GM13977 (cell line): ENCODE data around the gene FHIT.

Experiments used
- DNase-seq: peaks from one replicate; pipeline ENCODE4 v3.0.0; 2012; ENCODE audit warnings: low spot score
- CTCF ChIP-seq: IDR thresholded peaks from 2 replicates; pipeline ENCODE4 v1.5.1; 2012; ENCODE audit warnings: mild to moderate bottlenecking, control low read depth; ENCODE audit not compliant: insufficient read depth; ENCODE audit errors: extremely low read depth, missing control alignments
- in situ Hi-C: fragments of 300-500 bp; cut with MboI; formaldehyde crosslinking; loops from one replicate; pipeline ENCODE4 v1.12.0; 2022; ENCODE audit warnings: low sequenced_read_pairs, low pct_unique_long_range_greater_than_20kb, mixed read lengths, inconsistent platforms; ENCODE audit not compliant: unreplicated experiment

The FHIT gene

DNA sequence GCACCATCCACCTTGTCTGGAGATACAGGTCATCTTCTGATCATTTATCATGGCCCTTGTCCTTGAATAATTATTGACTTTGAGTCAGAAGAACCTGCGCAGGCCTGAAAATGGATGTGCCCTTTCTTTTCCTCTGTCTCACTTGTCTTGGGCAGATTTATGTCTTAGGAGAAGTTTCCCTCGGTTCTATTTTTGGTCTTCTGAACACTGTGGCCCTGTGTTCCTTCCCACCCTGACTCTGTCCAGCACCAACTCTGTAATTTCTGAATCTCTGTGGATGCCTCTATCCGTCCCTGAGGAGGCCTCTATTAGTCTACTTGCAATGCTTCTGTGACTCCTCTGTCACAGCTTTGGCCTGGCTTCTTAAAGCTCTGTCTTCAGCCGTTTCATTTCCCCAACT lies 1520.7 kb downstream of the FHIT start:
- in situ Hi-C loops: no loop called here
- DNase-seq: no peak
- TF ChIP-seq CTCF: no peak

GRCh38 chr3:59728587-59728908 lies 1522.7 kb downstream of the FHIT start:
- no peak for TF ChIP-seq CTCF
- in situ Hi-C loops: no loop called here
- DNase-seq: no peak

- no peak for TF ChIP-seq CTCF
- DNase-seq: no peak
- in situ Hi-C loops: no loop called here
These were observed 1523.2 kb downstream of the FHIT start for GRCh38 chr3:59727902-59728586.

- in situ Hi-C loops: no loop called here
These were observed 1525.0 kb downstream of the FHIT start for GRCh38 chr3:59726279-59726678.

GRCh38 chr3:59717679-59718205 lies 1533.5 kb downstream of the FHIT start:
- DNase-seq: no peak
- in situ Hi-C loops: no loop called here
- TF ChIP-seq CTCF: no peak

More at GRCh38 chr3:59726279-59726678, 1525.0 kb downstream of the FHIT start:
- no peak for TF ChIP-seq CTCF
- DNase-seq: no peak

DNA sequence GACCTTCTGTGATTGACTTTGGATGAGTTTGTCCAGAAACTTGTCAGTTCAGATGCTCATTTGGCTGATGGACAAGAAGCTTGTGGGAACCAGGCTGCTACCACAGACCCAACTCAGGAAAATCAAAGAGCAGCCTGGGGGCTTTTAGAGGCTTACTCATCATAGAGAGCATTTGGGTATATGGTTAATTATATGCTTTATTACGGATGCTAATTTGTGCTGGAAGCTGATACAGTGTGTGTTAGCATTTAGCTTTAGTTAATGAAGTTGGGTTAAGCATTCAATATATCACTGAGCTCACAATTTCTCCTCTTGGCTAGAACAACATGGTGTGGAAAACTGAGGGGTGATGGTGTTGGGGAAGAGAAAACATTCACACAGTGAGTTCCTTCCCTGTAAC lies 1537.2 kb downstream of the FHIT start:
- TF ChIP-seq CTCF: no peak
- in situ Hi-C loops: no loop called here
- DNase-seq: no peak
